NCI-H510A (cell line): ENCODE results near the gene RPL35.

Experiments used
- DNase-seq: peaks from one replicate; lab custom pipeline; 2025; lab: John Stamatoyannopoulos, UW

The RPL35 gene

DNA sequence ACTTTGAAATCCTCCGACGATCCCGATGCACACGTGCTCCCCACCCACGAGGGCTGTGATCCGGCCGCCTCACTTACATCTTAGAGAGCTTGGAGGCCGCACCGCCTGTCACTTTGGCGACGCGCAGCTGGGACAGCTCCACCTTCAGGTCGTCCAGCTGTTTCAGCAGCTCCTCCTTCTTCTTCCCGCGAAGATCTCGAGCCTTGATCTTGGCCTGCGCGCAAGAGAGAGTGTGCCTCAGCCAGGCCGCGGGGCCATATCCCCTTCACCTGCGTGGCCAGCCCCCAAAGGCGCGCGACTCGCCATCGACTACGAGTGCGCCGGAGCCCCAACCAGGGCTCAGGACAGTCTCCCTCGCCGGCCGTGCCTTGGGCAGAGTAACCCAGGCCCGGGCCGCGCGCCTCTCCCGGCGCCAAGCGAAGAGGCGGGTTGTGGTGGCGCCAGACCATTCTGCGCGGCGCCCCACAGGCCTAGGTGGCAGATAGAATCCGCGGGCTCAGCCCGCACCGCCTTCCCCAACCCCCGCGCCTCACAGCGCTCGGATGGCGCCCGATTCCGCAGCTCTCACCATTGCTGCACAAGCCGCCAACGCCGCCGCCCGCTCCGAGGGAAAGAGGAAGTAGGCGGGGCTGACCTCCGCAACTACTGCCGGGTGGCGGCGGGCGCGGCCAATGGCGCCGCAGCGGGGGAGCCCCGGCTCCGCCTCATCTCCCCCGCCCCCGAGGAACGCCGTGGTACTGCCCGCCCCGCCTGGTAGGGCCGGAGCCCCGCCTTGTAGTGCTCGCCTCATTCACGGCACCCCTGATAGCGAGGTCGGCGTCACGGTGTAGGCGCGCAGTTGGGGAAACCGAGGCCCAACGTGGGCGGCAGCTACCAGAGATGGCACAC is at the start of gene RPL35, which contains the start of gene ARPC5L:
TSS of gene RPL35 (minus strand) at position 616 of the 888 bp plus-strand sequence. CDS start at position 571, 45 bp downstream.
TSS of gene ARPC5L (plus strand) at position 789 of the 888 bp plus-strand sequence. CDS start 7,161 bp downstream, outside the sequence.
- peak; percentile 91 for DNase-seq

- no peak for DNase-seq
These were observed 46.3 kb upstream of the RPL35 start for GRCh38 chr9:124908098-124908497.

GRCh38 chr9:124906966-124907365 is 45.2 kb upstream of the RPL35 start:
- no peak for DNase-seq

DNA sequence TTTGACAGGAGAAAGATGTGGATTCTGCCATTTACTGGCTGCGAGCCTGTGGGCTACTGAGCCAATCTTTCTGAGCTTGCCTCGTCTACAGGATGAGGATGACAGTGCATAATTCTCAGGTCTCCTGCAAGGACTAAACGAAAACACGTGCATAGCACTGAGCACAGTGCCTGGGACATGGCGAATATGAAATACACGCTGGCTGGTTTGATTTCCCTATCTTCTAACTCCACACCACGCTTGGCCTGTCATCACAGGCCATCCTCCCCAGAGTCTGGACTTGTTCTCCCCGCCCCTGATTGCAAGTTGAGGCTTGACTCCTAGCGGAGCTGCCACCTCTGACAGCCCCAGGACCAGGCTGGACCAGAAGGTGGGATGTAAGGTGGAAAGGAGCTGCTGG is 38.1 kb upstream of the RPL35 start:
- no peak for DNase-seq

GRCh38 chr9:124897570-124898460 is 36.1 kb upstream of the RPL35 start:
- DNase-seq: no peak

- DNase-seq: no peak
These were observed 33.0 kb upstream of the RPL35 start for GRCh38 chr9:124894741-124895170.

DNA sequence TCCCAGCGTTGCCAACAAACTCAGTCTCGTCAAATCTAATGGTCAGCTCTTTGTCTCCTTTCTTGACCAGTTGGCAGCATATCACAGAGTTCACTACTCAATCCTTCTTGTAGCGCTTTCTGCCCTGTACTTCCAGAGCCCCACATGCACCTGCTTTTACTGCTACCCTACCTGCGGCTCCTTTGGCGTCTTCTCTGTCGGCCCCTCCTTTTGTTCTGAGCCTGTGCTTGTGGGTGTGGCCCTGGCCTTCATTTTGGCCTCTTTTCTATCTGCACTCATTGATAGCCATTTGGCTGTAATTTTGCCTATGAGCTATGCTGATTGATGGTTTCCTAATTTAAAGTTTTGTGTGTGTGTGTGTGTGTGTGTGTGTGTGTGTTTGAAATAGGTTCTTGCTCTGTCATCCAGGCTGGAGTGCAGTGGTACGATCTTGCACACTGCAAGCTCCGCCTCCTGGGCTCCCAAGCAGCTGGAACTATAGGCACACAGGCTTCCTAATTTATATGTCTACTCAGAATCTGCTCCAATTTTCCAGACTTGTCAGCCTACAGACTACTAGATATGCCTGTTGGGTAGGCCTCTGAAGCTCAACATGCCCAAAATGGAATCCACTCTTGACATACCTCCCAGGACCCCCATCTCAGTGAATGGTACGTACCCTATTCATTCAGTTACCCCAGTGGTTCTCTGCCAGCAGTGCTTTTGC is 32.4 kb upstream of the RPL35 start:
- no peak for DNase-seq

- DNase-seq: no peak
These were observed 28.4 kb upstream of the RPL35 start for GRCh38 chr9:124890179-124890578.

- no peak for DNase-seq
These were observed 27.2 kb upstream of the RPL35 start for GRCh38 chr9:124889006-124889405.

DNA sequence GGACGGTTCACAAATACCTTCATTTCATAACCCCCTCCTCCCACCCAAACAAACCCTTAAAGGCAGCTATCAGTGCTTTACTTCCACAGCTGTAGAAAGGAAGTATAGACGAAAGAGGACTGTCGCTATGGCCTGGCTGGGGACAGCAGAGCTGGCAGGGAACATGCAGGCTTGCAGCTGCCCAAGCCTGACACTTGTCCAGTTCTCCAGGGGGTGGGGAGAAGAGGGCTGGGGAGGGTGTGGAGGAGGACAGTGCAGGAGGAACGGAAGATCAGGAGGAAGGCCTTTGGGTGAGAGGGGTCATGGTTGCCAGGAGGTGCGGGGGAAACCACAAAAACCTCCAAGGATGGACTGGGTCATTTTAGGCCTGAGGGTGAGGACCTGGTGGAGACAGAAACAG is 26.1 kb upstream of the RPL35 start:
- DNase-seq: no peak

GRCh38 chr9:124886866-124887492 is 25.2 kb upstream of the RPL35 start:
- DNase-seq: no peak

GRCh38 chr9:124886461-124886860 is 24.7 kb upstream of the RPL35 start:
- no peak for DNase-seq

DNA sequence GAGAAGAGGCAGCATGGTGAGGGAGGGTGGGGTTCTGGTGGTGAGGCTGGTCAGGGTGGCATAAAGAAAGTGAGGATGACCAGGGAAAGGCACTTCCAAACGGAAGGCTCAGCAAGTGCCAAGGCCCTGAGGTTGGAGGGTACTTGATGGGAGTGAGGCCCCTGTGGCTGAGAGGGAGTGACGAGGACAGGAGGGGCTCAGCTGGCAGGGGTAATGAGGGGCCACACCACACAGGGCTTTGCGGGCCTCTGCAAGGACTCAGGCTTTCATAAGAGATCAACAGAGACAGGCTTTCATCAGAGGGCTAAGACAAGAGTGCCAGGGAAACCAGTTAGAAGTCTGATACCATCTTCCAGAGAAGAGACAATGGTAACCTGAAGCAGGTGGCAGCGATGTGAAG is 23.8 kb upstream of the RPL35 start:
- DNase-seq: no peak

DNA sequence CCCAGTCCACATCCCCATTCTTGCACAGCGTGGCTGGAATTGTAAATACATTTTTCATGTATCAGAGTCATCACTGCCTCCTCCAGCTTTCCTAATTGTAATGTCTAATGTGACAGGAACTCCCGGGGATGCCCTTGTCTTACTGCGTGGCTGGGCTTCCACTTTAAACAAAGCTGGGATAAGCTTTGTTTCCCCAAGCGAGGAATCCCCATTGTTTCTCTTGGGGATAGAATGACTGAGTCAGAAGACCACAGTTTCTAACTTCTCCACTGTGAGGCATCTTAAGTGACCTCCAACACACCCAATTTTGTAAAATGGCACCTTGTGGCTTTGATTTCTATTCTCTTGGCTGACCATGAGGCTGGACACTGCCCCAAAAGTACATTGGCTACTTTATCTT is 22.6 kb upstream of the RPL35 start:
- no peak for DNase-seq

DNA sequence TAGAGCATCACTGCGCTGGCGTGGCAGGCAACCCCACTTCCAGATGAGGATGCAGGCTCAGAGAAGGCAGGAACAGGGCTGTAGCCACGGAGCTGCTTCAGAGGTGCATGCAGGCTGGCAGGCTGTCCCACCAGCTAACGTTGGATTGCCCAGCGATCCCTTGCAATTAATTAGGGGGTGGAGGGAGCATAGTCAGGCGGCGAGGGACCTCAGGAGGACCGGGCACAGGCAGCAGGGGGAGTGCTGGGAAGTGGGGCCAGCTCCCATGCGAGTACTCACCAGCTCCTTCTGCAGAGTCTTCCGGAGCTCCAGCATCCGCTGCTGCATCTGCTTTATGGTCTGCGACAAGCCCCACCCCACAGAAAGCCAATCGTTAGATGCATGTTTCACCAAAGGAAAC is 20.5 kb upstream of the RPL35 start:
- DNase-seq: no peak

DNA sequence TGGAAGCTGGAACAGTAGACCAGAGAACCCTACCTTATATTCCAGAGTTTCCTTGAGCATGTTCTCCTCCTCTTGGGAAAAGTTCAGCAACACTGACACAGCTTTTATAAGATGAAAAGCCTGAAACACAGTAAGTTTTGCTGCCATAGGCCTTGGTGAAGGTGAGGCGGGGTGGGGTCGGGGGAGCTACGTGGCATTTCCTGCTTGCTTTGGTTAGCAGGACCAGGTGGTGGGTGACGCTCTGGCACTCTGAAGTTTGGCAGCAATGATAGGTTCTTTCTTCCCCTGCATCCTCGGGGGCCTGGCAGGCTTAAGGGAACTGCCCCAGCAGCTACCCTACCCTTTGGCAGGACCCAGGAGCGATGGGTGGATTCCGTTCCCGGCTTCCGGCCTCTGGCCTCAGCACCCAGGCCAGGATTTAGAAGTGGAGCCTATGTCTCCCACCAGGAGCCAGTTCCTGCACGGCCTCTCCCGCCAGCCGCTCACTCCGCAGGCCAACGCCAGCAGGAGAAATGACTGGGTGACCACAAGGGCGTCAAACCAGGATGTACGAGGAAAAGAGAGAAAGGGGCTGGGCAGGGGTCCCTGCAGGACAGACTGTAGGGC is 19.5 kb upstream of the RPL35 start:
- DNase-seq: no peak

GRCh38 chr9:124880501-124880900 is 18.7 kb upstream of the RPL35 start:
- DNase-seq: no peak

DNA sequence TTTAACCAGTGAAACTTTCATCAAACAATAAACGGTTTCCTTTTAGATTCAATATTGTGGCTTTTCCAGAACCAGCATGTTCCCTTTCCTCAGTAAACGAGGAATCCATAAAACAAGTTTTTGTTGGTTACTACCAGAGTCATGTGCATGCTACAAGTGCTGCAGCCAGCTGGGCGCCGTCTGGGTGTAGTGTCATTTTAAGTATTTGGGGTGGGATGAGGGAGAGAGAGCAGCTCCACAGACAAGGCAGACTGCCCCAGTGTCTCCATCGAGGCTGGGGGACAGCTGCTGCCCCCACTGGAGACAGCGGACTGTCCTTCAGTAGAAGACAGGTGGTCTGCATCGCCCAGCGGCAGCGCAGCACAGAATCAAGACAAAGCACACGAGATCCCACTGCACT is 17.5 kb upstream of the RPL35 start:
- DNase-seq: no peak

DNA sequence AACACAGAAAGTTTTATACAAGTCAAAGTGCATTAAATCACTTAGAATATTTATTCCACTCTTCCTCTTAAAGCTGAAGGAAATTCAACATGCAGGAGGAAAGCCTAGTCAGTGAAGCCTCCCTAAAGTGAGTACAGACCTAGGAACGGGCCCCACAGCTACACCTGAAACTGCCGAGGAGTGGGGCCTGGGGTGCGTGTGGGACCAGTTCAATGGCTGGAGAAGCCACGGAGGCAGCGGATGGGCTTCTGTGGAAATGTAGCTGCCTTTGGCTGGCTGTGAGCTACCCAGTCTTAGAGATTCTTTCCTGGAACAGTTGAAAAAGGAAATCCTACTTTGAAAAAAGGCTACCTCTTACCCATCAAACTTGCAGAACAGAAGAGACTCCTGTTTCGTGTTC is 16.8 kb upstream of the RPL35 start:
- DNase-seq: no peak

- DNase-seq: no peak
These were observed 16.3 kb upstream of the RPL35 start for GRCh38 chr9:124878021-124878420.
